HG02763 (cell line): ENCODE results near the gene DCAF7.

Source experiments
- ATAC-seq: cut with Tn5 transposase; IDR thresholded peaks from one replicate; pipeline ENCODE4 v1.9.1; 2021; ENCODE audit warnings: mild to moderate bottlenecking, moderate library complexity; ENCODE audit not compliant: unreplicated experiment

The DCAF7 gene

DNA sequence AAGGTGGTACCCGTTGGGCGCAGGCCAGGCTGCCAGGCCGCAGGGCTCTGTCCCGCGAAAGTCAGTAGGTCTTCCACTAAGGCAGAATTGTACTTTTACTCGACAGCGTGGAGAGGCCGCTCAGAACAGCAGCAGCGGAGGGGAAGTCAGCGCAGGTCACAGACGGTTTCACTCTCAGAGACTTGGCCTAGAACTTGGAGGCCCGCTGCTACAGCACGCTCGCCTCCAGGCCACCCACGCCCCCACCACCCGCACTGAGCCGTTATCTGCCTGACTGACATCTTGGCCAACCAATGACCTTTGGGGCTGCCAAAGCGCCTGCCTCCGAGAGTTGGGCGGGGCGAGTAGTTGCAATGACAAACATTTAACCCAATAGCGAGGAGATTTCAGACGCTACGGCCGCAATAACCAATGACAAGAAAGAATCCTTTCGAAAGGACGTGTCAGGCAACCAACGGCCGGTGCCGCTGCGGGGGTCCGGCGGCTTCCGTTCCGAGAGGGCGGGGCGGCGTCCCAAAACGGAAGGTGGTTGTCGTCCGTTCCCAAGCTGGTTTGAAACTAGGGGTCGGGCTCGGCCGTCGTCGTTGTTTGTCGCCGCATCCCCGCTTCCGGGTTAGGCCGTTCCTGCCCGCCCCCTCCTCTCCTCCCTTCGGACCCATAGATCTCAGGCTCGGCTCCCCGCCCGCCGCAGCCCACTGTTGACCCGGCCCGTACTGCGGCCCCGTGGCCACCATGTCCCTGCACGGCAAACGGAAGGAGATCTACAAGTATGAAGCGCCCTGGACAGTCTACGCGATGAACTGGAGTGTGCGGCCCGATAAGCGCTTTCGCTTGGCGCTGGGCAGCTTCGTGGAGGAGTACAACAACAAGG is at the start of gene DCAF7:
Gene DCAF7 (plus strand): TSS at position 532 of the 871 bp plus-strand sequence. CDS start 201 bp downstream, at position 733.
- ATAC-seq, result peak; percentile 92

DNA sequence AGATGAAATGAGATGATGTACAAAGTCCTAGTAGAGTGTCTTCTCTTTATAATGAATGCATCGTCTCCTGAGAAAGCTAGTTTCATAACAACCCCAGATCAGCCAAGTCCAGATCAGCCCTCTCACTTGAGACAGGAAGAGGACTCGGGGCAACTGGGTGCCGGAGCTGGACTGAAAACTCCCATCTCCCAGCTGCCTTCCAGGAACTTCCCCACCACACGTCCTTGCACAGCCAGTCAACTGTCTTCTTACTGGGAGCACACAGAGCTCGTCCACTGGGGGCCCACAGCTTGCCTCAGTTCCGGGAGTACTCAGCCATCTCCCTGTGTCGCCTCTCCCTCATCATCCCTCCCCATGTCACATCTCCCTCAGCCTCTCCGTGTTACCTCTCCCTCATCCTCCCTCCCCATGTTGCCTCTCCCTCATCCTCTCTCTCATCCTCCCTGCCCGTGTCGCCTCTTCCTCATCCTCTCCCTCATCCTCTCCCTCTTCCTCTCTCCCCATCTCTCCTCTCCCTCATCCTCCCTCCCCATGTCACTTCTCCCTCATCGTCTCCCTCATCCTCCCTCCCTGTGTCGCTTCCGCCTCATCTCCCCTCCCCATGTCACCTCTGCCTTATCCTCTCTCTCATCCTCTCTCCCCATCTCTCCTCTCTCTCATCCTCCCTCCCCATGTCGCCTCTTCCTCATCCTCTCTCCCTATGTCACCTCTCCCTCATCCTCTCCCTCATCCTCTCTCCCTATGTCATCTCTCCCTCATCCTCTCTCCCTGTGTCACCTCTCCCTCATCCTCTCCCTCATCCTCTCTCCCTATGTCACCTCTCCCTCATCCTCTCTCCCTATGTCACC is 49.5 kb upstream of the DCAF7 start:
- ATAC-seq, result no peak

GRCh38 chr17:63503341-63503705 is 47.0 kb upstream of the DCAF7 start:
- ATAC-seq, result no peak

DNA sequence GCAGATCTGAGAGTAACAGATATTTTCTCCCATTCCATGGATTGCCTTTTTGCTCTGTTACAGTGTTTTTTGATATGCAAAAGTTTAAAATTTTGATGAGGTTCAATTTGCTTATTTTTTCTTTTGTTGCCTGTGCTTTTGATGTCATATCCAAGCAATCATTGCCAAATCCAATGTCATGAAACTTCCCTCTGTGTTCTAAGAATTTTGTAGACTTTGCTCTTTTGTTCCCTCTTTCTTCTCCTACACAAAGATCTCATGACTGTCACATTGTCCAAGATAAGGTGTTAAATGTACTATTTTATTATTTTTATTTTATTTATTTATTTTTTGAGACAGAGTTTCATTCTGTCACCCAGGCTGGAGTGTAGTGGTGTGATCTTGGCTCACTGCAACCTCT is 46.0 kb upstream of the DCAF7 start:
- ATAC-seq, result no peak

DNA sequence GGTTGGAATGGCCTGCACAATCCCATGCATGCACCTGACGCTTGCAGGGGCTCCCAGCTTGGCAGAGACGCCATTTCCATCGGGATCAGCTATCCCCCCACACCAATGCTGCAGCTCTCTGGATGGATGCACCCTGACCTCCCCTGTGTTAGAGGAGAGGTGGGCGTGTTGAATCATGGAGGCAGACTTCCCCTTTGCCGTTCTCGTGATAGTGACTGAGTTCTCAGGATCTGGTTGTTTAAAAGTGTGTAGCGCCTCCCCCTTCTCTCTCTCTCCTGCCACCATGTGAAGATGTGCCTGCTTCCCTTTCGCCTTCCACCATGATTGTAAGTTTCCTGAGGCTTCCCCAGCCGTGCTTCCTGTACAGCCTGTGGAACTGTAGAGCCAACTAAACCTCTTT is 44.9 kb upstream of the DCAF7 start:
- no peak for ATAC-seq

GRCh38 chr17:63506627-63507026 is 43.6 kb upstream of the DCAF7 start:
- no peak for ATAC-seq

DNA sequence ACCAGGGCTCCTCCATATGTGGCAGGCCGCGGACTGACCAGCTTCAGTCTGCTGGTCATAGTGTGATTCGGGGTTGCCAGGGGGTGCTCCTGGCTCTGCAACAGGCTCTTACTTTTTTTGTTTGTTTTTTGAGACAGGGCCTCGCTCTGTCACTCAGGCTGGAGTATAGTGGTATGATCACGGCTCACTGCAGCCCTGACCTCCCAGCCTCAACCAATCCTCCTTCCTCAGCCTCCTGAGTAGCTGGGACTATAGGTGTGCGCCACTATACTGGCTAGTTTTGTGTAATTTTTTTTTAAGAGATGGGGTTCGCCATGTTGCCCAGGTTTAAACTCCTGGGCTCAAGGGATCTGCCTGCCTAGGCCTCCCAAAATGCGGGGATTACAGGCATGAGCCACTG is 38.9 kb upstream of the DCAF7 start:
- ATAC-seq, result no peak

DNA sequence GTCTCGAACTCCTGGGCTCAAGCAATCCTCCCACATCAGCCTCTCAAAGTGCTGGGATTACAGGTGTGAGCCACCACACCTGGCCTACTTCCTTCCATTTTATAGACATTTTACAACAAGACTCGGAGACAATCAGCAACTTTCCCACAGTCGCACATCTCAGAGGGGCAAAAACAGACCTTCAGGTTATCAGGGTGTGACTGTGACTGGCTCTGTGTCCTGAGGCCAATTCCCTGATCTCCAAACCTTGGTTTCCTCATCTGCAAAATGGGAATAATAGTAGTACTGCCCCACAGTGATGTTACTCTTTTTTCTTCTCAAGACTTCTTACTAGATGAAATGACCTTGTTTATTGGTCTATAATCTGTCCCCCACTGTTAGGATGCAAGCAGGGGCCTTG is 37.9 kb upstream of the DCAF7 start:
- no peak for ATAC-seq

DNA sequence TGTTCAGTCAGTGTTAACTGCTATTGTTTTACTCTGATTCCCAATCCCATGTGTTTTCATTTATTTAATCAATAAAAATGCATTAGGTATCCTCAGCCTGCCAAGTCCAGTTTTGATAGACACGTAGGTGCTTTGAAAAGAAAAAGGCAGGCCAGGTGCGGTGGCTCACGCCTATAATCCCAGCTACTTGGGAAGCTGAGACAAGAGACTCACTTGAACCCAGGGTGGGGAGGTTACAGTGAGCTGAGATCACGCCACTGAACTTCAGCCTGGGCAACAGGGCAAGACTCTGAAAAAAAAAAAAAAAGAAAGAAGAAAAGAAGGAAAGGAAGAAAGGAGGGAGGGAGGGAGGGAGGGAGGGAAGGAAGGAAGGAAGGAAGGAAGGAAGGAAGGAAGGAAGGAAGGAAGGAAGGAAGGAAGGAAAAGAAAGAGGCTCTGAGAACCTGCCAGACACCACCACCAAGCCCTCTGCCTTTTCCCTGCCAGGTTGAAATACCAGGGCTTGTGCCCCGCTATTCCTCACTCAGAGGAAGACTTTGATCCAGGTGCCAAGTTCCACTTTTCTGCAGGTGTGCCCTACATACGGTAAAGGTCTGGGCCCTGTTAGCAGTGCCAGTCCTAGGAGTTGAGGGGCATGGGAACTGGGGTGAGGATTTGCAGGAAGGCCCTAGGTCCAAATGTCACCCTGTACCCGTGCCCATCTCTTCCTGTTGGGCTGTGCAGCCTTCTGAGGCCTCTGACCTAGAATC is 37.2 kb upstream of the DCAF7 start:
- no peak for ATAC-seq

DNA sequence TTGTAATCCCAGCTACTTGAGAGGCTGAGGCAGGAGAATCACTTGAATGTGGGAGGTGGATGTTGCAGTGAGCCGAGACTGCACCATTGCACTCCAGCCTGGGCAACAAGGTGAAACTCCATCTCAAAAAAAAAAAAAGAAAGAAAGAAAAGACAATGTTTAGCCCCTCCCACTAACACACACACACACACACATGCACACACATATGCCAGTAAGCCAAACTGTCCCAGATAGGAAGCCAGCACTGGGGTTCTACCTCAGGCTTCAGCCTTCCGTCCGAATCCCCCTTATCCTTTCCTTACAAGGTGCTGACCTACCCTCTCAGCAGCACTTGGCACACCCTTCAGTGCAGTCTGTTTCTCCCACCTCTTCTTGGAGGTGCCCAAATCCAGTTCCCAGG is 35.8 kb upstream of the DCAF7 start:
- ATAC-seq, result no peak

DNA sequence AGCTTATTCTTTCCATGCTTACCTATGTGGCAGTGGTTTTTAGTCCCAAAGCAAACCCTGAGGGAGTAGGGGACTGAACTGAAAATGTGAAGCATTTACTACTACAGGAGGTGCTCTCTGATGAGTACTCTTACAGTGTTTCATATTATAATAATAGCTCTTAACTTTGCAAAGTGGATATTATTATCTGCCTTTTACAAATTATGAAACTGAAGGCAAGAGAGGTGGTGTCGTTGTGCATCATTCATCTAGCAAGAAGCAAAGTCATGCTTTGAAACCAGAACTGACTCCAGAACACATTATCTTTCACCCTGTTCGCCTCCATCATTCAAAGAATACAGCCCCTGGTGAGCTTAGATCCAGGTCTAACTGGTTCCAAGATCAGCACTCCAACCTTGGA is 35.3 kb upstream of the DCAF7 start:
- no peak for ATAC-seq

DNA sequence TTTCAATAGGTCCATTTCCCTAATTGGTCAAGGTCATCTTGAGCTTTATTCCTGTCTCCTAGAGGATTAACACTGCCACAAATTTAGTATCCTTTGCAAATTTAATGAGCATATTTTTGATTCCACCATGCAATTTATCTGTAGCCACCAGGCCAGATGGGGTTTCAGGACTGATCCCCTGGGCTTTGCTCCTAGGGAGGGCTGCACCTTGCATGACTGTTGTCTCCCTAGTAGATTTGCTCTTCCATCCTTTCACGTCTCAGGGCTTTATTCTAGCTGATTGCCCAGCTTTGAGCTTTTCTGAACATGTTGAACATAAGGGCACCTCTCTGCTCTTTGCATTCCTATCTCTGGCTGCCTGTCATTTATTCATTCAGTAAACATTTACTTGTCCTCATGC is 34.9 kb upstream of the DCAF7 start:
- ATAC-seq, result no peak

DNA sequence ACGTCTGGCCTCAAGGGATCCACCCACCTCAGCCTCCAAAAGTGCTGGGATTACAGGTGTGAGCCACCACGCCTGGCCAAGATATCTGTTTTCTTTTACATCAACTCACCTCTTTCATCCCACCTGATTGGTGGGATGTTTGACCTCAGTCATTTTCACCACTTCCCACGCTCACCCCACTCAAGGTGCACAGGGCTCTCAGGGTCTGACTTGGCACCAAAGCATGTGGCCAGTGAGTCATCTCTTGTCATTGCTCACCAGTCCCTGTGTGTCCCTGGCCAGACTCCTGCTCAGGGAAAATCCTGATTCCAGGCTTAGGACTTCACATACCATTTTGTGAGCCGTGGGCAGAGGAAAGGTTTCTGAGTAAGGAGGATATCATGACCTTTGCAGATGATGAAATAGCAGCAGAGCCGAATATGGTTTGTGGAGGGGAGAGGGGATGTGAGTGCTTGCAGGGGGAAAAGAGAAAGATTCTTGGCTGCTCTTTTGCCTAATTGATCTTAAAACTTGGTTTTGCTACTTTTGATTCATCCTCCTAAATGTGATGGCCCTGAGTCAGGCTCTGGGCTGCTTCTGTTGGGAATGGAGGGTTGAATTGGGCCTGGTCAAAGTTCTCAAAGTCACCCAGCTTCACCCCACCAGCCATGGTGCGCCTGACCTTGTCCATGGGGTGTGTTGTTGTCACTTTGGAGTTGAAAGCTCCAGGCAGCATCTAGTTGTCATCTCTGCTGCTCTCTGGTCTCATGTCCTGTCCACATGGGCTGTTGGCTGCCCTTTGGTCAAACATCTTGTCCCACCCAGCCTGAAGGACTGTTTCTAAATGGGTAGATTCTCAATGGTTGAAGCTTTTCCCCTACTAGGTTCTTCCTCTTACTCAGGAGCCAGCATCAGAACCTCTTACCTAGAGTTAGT is 33.1 kb upstream of the DCAF7 start:
- ATAC-seq, result no peak

DNA sequence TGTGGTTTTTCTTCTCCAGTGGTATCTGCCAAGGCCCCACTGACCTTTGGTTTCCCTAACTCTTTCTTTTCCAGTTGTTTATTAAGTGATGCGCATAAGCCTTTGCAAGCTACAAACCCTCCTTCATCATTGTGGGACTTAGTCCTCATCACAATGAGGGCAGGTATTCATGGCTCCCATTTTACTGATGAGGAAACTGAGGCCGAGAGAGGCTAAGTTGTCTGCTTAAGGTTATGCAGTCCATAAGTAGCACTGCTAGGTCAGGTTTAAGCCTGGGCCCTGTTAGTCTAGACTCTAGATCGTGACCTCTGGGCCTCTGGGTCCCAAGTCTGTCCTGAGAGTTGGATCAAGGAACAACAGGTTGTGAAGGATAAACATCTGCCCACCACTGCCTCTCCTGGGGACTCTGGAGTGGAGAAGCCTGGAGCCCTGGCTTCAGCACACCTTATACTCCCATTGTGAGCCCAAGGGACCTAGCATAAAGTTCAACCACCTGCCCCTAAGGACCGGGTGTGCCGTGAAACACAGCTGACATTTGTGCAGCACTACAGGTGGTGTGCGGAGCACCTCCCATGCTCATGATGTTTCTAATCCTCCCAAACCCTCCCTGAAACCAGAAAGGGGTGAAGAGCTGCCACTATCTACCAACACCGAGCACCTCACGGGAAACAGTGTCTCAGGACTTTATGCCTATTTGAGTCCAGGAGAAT is 32.3 kb upstream of the DCAF7 start:
- ATAC-seq, result no peak

DNA sequence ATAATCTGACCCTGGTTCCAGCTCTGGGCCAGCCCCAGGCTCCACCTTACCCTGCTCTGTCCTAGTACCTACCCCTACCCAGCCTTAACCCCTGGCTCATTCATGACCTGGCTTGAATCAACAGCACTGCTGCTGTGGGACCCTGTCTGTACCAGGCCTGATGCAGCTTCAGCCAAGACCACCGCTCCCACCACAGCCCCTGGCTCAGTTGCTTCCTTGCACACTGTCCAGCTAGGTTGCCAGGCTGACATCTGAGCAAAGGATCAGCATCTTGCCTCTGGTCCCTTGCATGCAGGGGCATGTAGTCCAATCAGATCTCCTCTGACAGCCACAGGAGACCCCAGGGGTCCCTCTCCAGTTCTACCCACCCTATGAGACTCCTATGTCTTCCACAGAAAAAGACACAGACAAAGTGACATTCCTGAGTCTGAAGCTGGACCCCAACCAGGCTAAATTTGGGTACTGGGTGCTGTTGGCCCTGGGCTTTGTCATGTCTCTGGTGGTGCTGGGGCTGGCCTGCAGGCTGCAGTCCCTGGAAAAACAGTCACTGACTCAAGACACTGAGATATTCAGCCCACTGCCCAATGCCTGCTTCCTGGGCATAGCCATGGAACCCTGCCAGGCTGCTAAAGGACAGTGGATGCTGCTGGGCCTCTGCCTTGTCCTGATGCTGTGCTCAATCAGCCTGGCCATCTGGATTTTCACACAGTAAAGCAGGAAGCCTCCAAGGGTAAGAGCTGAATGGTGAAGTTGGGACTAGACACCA is 31.0 kb upstream of the DCAF7 start:
- no peak for ATAC-seq

DNA sequence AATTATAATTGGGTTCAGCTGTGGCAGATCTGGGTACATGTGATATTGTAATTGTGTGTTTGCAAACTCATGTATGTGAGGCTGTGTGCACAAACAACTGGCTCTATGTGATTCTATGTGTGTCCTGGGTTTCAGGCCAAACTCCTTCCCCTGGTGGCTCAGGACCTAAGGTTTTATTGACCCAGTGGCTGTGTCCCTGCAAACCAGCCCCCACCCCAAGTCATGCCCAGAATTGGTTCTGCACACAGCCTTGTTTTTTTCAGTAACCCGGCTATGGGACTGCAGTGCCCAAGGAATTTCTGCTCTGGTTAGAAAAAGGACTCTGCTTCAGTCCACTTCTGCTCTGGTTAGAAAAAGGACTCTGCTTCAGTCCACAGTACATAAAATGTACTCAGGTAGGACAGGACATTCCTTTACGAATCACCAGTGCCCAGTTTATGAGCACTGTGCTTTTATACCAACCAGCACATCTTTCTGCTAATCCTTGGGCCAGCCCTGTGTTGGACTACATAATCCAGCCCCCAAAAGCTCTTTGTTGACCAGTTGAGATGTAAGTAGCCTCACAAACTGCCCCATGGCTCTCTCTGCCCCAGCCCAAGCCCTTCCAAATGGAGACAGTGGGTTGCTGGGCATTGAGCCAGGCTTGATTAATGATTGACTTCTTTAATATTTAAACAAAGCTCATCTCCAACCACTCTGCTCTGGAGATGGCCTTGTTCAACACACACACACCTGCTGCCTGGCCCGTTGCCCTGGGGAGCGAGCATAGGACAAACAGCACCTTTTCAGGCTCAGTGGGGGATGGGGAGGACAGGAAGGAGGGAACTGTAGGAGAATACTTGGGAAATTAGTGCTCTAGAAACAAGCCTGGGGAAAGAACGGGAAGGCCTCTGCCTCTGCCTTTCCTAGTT is 30.1 kb upstream of the DCAF7 start:
- ATAC-seq, result no peak

- ATAC-seq, result no peak
These were observed 26.9 kb upstream of the DCAF7 start, which contains the start of gene KCNH6 for GRCh38 chr17:63523253-63523855. Gene KCNH6 (plus strand): TSS chr17:63523358. CDS start chr17:63523414, 56 bp downstream.
